Neural cell (in vitro differentiated cells): ENCODE data around the gene VWA3B. TPM values are rescaled to one million over a fixed set of nuclear protein-coding genes. Genes with fewer than 3 reads are reported as not detected.

ENCODE experiments used
- H2AFZ ChIP-seq: fragments of 200-600, 300-800 bp; sonication (generic), shearing (Covaris generic); 2 replicates; pipeline ENCODE4 v1.6.0; 2014; ENCODE audit warnings: low read depth, mild to moderate bottlenecking, antibody characterized with exemption, low read length, moderate library complexity
- H3F3A ChIP-seq: fragments of 200-600 bp; shearing (Covaris generic); 2 replicates; pipeline ENCODE4 v1.6.1; 2016; ENCODE audit warnings: mild to moderate bottlenecking, moderate library complexity, mixed read lengths, antibody characterized with exemption, low read length; ENCODE audit not compliant: insufficient read depth, poor library complexity, severe bottlenecking
- H3K27ac ChIP-seq: fragments of 200-600, 300-800 bp; sonication (generic), shearing (Covaris generic); 2 replicates; pipeline ENCODE4 v1.5.1; 2014; ENCODE audit warnings: mild to moderate bottlenecking, low read length, moderate library complexity
- H3K27me3 ChIP-seq: fragments of 300-800, 200-600 bp; sonication (generic), shearing (Covaris generic); 2 replicates; pipeline ENCODE4 v1.6.0; 2014; ENCODE audit warnings: mild to moderate bottlenecking, low read depth, low read length, moderate library complexity; ENCODE audit not compliant: insufficient read depth
- H3K36me3 ChIP-seq: fragments of 300-800, 200-600 bp; sonication (generic), shearing (Covaris generic); 2 replicates; pipeline ENCODE4 v1.5.1; 2014; ENCODE audit warnings: mild to moderate bottlenecking, antibody characterized with exemption, low read length, moderate library complexity; ENCODE audit not compliant: insufficient read depth
- H3K4me2 ChIP-seq: fragments of 300-800, 200-600 bp; sonication (generic), shearing (Covaris generic); 2 replicates; pipeline ENCODE4 v1.6.0; 2014; ENCODE audit warnings: mild to moderate bottlenecking, low read length
- H3K4me3 ChIP-seq: fragments of 300-800, 200-600 bp; sonication (generic), shearing (Covaris generic); 2 replicates; pipeline ENCODE4 v1.5.1; 2014; ENCODE audit warnings: mild to moderate bottlenecking, low read length, moderate library complexity
- H3K79me2 ChIP-seq: fragments of 200-600 bp; shearing (Covaris generic); replicated peaks from 2 replicates; pipeline ENCODE4 v1.6.0; 2014; ENCODE audit warnings: mild to moderate bottlenecking, low read length, moderate library complexity; ENCODE audit not compliant: insufficient read depth
- H3K9ac ChIP-seq: fragments of 300-800, 200-600 bp; sonication (generic), shearing (Covaris generic); 2 replicates; pipeline ENCODE4 v1.6.1; 2016; ENCODE audit warnings: mild to moderate bottlenecking, low read length, mixed read lengths
- H3K9me2 ChIP-seq: fragments of 200-600 bp; shearing (Covaris generic); 2 replicates; pipeline ENCODE4 v1.6.1; 2016; ENCODE audit warnings: mild to moderate bottlenecking, low read length, mixed read lengths; ENCODE audit not compliant: insufficient read depth
- H3K9me3 ChIP-seq: fragments of 200-600, 300-800 bp; sonication (generic), shearing (Covaris generic); 2 replicates; pipeline ENCODE4 v1.6.1; 2016; ENCODE audit warnings: mild to moderate bottlenecking, mixed run types, low read length, moderate library complexity, mixed read lengths
- H4K20me1 ChIP-seq: fragments of 200-600 bp; shearing (Covaris generic); 2 replicates; pipeline ENCODE4 v1.6.1; 2016; ENCODE audit warnings: mild to moderate bottlenecking, mixed run types; ENCODE audit not compliant: insufficient read depth
- CTCF ChIP-seq: fragments of 450-650 bp; IDR thresholded peaks from 2 replicates; pipeline ENCODE4 v1.5.1; 2014; ENCODE audit warnings: antibody characterized with exemption, mild to moderate bottlenecking, moderate library complexity; ENCODE audit not compliant: poor library complexity, severe bottlenecking
- EP300 ChIP-seq: fragments of 450-650 bp; conservative IDR thresholded peaks from 2 replicates; pipeline ENCODE4 v1.6.1; 2014; ENCODE audit warnings: antibody characterized with exemption, mild to moderate bottlenecking, moderate library complexity; ENCODE audit not compliant: poor library complexity, severe bottlenecking
- EZH2 ChIP-seq: fragments of 200-600, 300-800 bp; shearing (Covaris generic), sonication (generic); IDR thresholded peaks from 2 replicates; pipeline ENCODE4 v1.6.1; 2014; ENCODE audit warnings: antibody characterized with exemption, low read length, borderline replicate concordance, mild to moderate bottlenecking; ENCODE audit not compliant: insufficient read depth, poor library complexity, severe bottlenecking
- MXI1 ChIP-seq: fragments of 450-650 bp; conservative IDR thresholded peaks from 2 replicates; pipeline ENCODE4 v1.6.1; 2014; ENCODE audit warnings: antibody characterized with exemption, mild to moderate bottlenecking; ENCODE audit not compliant: poor library complexity, severe bottlenecking
- POLR2AphosphoS5 ChIP-seq: IDR thresholded peaks from 2 replicates; pipeline ENCODE4 v1.6.1; 2012
- RAD21 ChIP-seq: fragments of 450-650 bp; conservative IDR thresholded peaks from 2 replicates; pipeline ENCODE4 v1.6.1; 2014; ENCODE audit warnings: antibody characterized with exemption, mild to moderate bottlenecking, moderate library complexity
- REST ChIP-seq: IDR thresholded peaks from 2 replicates; pipeline ENCODE4 v1.6.1; 2012; ENCODE audit warnings: borderline replicate concordance
- SMC3 ChIP-seq: fragments of 450-650 bp; conservative IDR thresholded peaks from 2 replicates; pipeline ENCODE4 v1.6.1; 2014; ENCODE audit warnings: antibody characterized with exemption, mild to moderate bottlenecking, moderate library complexity; ENCODE audit not compliant: poor library complexity
- TAF1 ChIP-seq: IDR thresholded peaks from 2 replicates; pipeline ENCODE4 v1.6.1; 2012; ENCODE audit warnings: low read depth
- polyA plus RNA-seq: library from polyadenylated mRNA; depleted of rRNA; stranded (reverse); fragments of >200 nt; gene quantifications from 2 replicates; pipeline ENCODE4 v1.2.3, GENCODE V29; 2014

The VWA3B gene
- polyA plus RNA-seq, 1 donor from 2014 or later: not detected

GRCh38 chr2:98164256-98164655, 77.3 kb downstream of the VWA3B start:
- H3K27ac ChIP-seq: no peak overlapping the region
- H3K4me3 ChIP-seq: no peak overlapping the region
- H3K79me2 ChIP-seq: no peaks in the 10 kb centered on the region
- H3K4me2 ChIP-seq: no peak overlapping the region
- H3K9me3 ChIP-seq: no peaks in the 10 kb centered on the region
- H3F3A ChIP-seq: no peaks in the 10 kb centered on the region
- H4K20me1 ChIP-seq: no peaks in the 10 kb centered on the region
- H3K9ac ChIP-seq: no peak overlapping the region
- H2AFZ ChIP-seq: no peak overlapping the region
- no peaks in the 10 kb centered on the region for H3K9me2 ChIP-seq
- no peaks in the 10 kb centered on the region for H3K27me3 ChIP-seq
- TF ChIP-seq EP300 (no peak), SMC3 (no peak), RAD21 (no peak), TAF1 (no peak), POLR2AphosphoS5 (no peak), MXI1 (no peak), EZH2 (no peak), REST (no peak), CTCF (no peak)
- no peaks in the 10 kb centered on the region for H3K36me3 ChIP-seq

GRCh38 chr2:98165516-98166071, 78.6 kb downstream of the VWA3B start:
- no peak overlapping the region for H3K9ac ChIP-seq
- no peaks in the 10 kb centered on the region for H4K20me1 ChIP-seq
- H3K27me3 ChIP-seq: no peaks in the 10 kb centered on the region
- no peak overlapping the region for H3K27ac ChIP-seq
- H3K9me3 ChIP-seq: no peaks in the 10 kb centered on the region
- H3F3A ChIP-seq: no peaks in the 10 kb centered on the region
- no peaks in the 10 kb centered on the region for H3K9me2 ChIP-seq
- no peak overlapping the region for H2AFZ ChIP-seq
- no peak overlapping the region for H3K4me2 ChIP-seq
- H3K79me2 ChIP-seq: no peaks in the 10 kb centered on the region
- no peak overlapping the region for H3K4me3 ChIP-seq
- TF ChIP-seq REST: no peak
- no peak for TF ChIP-seq CTCF
- no peak for TF ChIP-seq POLR2AphosphoS5
- no peak for TF ChIP-seq MXI1
- no peak for TF ChIP-seq SMC3
- no peak for TF ChIP-seq TAF1
- TF ChIP-seq EZH2: no peak
- no peak for TF ChIP-seq RAD21
- no peak for TF ChIP-seq EP300
- no peaks in the 10 kb centered on the region for H3K36me3 ChIP-seq
